GM18870 (cell line): ENCODE data around the gene ALAD.
"Not testable (repeated sequence)": the region's sequence is repeated elsewhere in the genome, so short reads cannot be mapped to it uniquely, and the experiment has no call there.

Experiments used
- ATAC-seq: cut with Tn5 transposase; IDR thresholded peaks from one replicate; pipeline ENCODE4 v1.9.1; 2021; ENCODE audit warnings: moderate library complexity; ENCODE audit not compliant: unreplicated experiment

ALAD gene

GRCh38 chr9:113401027-113401792 is at the start of gene ALAD:
TSS of gene ALAD (minus strand) at chr9:113401284. CDS start at chr9:113393559, 7,725 bp downstream.
- peak; percentile 78 for ATAC-seq

DNA sequence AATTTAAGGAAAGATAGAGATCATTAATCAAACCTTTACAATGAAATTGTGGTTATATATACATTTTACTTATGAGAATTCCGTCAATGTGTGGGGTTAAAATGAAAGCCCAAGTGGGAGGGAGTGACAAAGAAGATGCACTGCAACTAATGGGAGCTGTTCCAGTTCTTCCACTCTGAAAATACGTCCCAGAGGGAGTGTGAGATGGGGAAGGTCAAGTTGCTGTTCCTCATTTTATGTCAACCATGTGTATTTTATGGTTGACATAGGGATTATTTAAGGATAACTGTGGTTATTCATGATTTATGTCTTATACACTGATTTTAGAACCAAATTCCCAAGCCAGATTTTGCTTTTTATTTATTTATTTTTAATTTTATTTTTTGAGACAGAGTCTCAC is 48.3 kb upstream of the ALAD start:
- no peak for ATAC-seq

GRCh38 chr9:113446323-113446740 is 45.2 kb upstream of the ALAD start:
- ATAC-seq = no peak

GRCh38 chr9:113444736-113445135 is 43.7 kb upstream of the ALAD start:
- ATAC-seq = no peak

DNA sequence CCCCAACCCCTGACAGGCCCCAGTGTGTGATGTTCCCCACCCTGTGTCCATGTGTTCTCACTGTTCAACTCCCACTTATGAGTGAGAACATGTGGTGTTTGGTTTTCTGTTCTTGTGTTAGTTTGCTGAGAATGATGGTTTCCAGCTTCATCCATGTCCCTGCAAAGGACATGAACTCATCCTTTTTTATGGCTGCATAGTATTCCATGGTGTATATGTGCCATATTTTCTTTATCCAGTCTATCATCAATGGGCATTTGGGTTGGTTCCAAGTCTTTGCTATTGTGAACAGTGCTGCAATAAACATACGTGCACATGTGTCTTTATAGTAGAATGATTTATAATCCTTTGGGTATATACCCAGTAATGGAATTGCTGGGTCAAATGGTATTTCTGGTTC is 36.6 kb upstream of the ALAD start:
- not testable (repeated sequence) for ATAC-seq

DNA sequence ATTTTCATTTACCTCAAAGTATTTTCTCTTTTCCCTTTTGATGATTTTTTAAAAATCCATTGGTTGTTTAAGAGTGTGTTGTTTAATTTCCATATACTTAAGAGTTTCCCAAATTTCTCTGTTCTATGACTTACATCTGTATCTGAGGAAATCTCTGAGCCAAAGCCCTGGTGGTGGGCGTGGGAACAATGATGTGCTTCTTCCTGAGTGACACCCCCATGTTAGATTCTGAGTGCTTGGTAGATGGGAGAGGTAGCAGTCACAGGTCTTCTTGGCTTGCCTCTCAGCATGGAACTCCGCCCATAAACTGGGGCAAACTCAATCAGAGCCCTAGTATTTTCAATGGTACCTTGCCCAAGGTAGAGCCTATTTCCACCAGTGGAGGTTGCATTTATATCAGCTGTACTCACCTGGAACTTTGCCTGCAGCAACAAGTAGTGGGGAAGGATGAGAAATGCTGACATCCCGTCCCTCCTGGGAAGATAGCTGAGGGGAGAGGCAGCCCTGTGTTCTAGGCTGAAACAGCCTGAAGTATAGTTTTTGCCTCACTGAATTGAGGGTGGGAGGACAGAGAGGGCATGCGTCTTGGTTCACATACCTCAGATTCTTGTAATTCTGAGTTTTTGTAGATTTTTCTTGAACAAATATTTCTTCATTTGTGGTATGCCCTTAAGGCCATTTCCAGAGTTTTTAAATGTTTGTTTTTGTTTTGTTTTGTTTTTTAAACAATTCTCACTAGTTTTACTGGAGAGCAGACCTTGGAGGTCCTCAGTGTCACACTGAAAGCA is 35.8 kb upstream of the ALAD start:
- ATAC-seq = no peak

DNA sequence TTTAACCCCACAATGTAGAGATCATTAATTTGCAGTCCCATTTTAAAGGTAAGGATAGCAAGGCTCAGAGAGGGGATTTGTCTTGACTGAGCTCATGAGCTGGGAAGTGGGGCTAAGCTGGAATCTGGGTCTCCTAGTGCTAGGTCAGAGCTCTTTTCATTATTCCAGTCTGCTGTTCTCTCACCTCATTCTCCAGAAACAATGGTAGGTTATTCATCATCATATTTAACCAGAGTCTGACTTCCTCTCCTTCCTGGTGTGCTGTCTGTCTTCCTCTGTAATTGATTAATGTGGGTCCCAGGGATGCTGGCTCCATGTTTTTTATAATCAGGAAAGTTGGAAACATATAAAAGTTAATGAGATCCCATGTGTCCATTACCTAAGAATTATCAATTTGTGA is 30.1 kb upstream of the ALAD start:
- ATAC-seq = no peak

DNA sequence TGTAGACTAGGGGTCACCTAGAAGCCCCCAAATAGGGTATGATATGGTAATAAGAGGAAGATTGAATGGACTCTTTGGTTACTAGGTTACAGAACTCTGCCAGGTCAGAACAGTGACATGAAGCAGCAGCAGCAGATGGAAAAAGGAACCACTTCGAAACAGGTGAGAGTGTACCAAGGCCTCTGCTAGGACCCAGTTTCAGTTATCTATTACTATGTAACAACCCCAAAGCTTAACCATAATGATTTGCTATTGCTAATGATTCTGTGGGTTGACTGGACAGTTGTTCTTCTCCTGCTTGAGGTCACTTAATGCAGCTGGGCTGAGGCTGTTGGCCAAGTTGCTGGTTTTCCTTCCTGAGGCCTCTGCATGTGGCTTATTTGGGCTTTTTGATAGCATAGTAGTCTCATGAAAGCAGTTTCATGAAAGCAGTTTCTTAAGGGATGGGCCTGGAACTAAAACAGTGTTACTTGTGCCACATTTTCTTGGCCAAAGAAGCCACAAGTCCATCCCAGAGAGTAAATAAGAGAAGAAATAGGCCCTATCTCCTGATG is 27.1 kb upstream of the ALAD start:
- no peak for ATAC-seq

- ATAC-seq = no peak
Measured at GRCh38 chr9:113427629-113428028, 26.5 kb upstream of the ALAD start.

DNA sequence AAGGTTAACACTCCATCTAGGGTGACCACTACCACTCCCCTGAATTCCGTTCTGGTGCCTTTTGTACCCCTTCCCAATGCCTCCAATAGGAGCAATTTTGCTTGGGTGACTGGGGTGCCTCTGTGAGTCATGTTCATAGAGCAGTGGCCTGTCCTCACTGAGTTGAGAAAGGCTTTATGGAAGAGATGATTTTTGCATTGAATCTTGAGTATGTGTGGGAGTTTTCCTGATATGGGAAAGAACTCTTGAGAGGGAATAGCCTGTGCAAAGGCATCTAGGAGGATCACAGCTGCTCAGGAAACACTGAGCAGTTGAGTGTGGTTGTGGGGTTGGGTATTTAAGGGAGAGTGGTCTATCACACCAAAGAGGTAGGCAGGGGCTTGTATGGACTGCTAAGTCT is 25.6 kb upstream of the ALAD start:
- ATAC-seq = no peak

DNA sequence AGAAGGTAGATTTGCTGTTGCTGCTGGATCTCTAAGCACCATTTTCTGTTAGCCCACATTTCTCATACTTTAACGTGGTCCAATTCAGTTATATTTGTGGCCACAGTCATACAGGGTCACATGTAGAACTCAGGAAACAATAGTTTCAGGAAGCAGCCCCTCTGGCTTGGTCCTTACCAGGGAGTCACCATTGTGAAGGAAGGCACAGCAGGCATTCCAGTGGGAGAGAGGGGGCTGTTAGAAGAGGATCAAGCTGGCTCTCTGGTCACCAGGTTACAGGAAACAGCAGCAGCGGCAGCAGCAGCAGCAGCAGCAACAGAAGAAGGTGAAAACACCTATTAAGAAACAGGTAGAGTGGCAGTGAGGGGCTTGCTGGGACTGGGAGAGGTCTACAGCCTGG is 24.0 kb upstream of the ALAD start:
- no peak for ATAC-seq

DNA sequence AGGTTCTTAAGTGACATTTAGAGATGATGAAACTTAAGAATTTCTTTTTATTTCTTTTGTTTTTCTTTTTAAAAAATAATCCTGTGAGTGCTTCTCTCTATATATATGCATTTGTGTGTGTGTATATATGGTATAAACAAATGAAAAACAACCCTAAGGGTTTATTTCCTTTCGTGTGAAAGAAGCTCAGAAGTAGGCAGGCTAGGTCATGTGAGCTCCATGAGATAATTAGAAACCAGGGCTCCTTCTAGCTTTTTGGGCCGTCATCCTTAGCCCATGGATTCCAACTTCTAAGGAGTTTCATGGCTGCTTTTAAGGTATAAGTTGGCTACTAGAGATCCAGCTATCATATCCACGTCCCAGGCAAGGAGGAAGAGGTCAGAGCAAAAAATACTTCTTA is 20.6 kb upstream of the ALAD start:
- ATAC-seq = no peak

GRCh38 chr9:113417370-113417769 is 16.3 kb upstream of the ALAD start:
- ATAC-seq = no peak

DNA sequence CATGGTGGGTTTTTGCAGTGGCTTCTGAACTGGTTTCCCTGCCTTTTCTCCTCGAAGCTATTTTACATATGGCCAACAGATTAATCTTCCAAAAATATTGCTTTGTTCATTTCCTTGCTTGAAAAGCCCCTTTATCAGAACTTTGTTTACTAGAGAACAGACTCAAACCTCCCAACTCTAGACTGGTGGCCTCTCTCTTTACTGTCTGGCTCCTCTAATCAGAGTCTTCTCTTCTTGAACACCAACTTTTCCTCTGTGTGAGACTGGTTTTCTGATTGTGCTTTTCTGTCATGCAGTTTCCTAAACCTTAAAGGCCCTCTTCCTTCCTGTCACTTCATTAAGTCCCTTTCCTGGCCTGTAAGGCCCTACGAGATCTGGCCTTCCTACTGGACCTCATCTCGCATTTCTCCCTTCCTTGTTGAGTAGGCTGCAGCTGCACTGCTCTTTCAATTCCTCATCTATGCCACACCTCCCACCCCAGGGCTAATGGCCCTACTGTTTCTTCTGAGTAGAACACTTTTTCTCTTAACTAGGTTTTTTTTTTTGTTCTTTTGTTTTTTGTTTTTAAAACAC is 15.2 kb upstream of the ALAD start:
- peak; percentile 92 for ATAC-seq

GRCh38 chr9:113410207-113410864 is 9.3 kb upstream of the ALAD start, which contains the start of the genes C9orf43 and POLE3:
TSS of gene C9orf43 (plus strand) at chr9:113410747. CDS start at chr9:113413494, 2,747 bp downstream.
TSS of gene POLE3 (minus strand) at chr9:113410675. CDS start at chr9:113410293, 382 bp downstream.
- peak; percentile 71 for ATAC-seq

GRCh38 chr9:113409883-113410206 is 8.8 kb upstream of the ALAD start:
- ATAC-seq = no peak

GRCh38 chr9:113409481-113409880 is 8.4 kb upstream of the ALAD start:
- ATAC-seq = no peak

- ATAC-seq = not testable (repeated sequence)
Measured at GRCh38 chr9:113406873-113407511, 5.9 kb upstream of the ALAD start.

GRCh38 chr9:113406353-113406752 is 5.3 kb upstream of the ALAD start:
- not testable (repeated sequence) for ATAC-seq

GRCh38 chr9:113403646-113404045 is 2.6 kb upstream of the ALAD start:
- ATAC-seq = no peak
